Subcutaneous abdominal adipose tissue (tissue), 5 donors: Measurements from ENCODE around the gene SUGP1.
"Not testable (repeated sequence)": the region's sequence is repeated elsewhere in the genome, so short reads cannot be mapped to it uniquely, and the experiment has no call there.

ENCODE experiments used
- H3K27ac ChIP-seq: one replicate; pipeline ENCODE4 v1.7.0; 2013; ENCODE audit warnings: low read depth, mild to moderate bottlenecking, inconsistent platforms, low read length, moderate library complexity
- H3K27me3 ChIP-seq, 5 donors: one replicate each; pipeline ENCODE4 v1.7.0; 2013; ENCODE audit warnings: low read length in 5 of 5, inconsistent platforms in 1 of 5; ENCODE audit not compliant: control insufficient read depth in 5 of 5, insufficient read depth in 4 of 5
- H3K36me3 ChIP-seq, 5 donors: one replicate each; pipeline ENCODE4 v1.7.0; 2013; ENCODE audit warnings: low read length in 5 of 5; ENCODE audit not compliant: control insufficient read depth in 5 of 5, insufficient read depth in 5 of 5
- H3K4me1 ChIP-seq, 5 donors: one replicate each; pipeline ENCODE4 v1.7.0; 2013; ENCODE audit warnings: low read length in 5 of 5, mild to moderate bottlenecking in 3 of 5, moderate library complexity in 1 of 5; ENCODE audit not compliant: control insufficient read depth in 5 of 5, insufficient read depth in 5 of 5
- H3K4me3 ChIP-seq, 5 donors: one replicate each; pipeline ENCODE4 v1.7.0; 2013; ENCODE audit warnings: low read length in 5 of 5, low read depth in 1 of 5
- H3K9ac ChIP-seq, 5 donors: one replicate each; pipeline ENCODE4 v1.7.0; 2013; ENCODE audit warnings: low read length in 5 of 5, mild to moderate bottlenecking in 4 of 5, moderate library complexity in 3 of 5
- H3K9me3 ChIP-seq, 5 donors: one replicate each; pipeline ENCODE4 v1.7.0; 2013; ENCODE audit warnings: low read length in 5 of 5; ENCODE audit not compliant: control insufficient read depth in 5 of 5
- donor health status: healthy.
- donor health status: healthy.
- donor health status: healthy.
- donor health status: healthy.
- donor health status: healthy.

Gene SUGP1

DNA sequence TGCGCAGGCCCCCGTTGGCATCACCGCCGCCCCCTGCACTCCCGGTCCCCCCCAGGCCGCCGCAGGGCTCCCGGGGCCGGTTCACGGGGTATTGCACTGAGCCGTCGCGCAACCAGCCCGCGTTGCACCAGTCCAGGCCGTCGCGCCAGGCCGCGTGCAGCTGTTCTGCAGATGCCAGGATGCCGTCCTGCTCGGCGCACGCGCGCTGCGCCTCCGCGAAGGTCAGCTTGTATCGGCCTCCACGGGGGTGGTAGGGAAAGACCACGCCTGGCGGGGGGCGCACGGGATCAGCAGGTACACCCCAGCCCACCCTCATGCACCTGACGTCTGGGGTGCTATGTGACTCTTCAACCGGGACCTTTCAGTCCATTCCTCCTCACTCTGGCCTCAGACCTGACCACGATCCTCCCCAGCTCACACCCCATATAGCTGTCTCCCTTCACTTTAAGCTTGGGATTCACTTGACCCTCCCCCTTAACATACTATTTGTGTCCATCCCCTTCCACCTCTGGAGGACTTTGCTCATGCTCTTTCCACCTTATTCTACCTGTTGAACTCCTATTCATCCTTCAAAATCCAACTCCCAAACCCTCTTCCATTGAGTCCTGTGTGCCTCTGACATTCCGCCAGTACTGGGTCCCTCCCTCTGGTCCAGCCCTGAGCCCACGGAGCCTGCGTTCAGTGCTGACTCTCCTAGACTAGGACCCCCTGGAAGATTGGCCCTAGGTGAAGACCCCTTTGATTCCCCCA, 61.5 kb downstream of the SUGP1 start:
- no peak overlapping the region for H3K27ac ChIP-seq
- no peaks in the 10 kb centered on the region for H3K36me3 ChIP-seq
- H3K9ac ChIP-seq, result no peak overlapping the region
- peaks cover 0 to 8% (median 4%) of the 10 kb centered on the region in 5 donors for H3K9me3 ChIP-seq
- peaks cover 22 to 57% (median 39%) of the 10 kb centered on the region in 5 donors for H3K27me3 ChIP-seq
- H3K4me1 ChIP-seq, result peaks cover 0 to 7% (median 0%) of the 10 kb centered on the region in 5 donors
- H3K4me3 ChIP-seq, result no peak overlapping the region

DNA sequence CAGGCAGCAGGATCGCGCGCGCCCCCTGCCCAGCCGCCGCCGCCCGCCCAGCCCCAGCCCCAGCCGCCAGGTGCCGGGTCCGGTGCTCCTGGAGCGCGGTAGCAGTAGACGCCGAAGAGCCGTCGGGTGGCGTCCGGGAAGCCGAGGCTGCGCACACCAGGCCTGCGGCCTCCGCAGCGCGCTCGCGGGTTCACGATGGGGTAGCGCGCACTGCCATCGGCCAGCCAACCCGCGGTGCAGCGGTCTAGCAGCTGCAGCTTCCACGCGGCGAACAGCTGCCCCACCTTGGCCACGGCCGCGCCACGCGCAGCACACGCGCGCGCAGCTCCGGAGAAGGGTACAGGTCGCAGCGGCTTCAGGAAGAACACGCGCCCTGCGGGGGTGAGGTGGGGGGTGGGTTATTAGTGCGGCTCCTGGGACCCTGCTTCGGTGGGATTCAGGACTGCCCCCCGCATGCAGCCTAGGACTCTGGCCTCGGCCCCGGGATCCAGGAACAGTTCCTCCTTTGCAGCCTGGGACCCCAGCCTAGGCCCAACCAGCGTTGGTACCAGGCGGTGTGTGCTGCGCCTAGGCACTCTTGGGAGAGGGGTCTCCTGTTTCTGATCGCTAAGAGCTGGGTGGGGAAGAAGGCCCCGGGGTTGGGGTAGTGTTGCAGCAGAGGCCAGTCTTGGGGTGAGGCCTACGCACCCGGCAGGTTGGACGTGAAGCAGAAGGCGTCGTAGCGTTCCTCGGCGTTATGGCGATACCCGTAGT, 62.3 kb downstream of the SUGP1 start:
- Histone ChIP-seq H3K9me3 (peaks cover 0 to 8% (median 4%) of the 10 kb centered on the region in 5 donors), H3K4me3 (no peak overlapping the region), H3K27me3 (peaks cover 20 to 54% (median 36%) of the 10 kb centered on the region in 5 donors), H3K9ac (no peak overlapping the region), H3K4me1 (peaks cover 0 to 7% (median 0%) of the 10 kb centered on the region in 5 donors), H3K27ac (no peak overlapping the region), H3K36me3 (no peaks in the 10 kb centered on the region)

DNA sequence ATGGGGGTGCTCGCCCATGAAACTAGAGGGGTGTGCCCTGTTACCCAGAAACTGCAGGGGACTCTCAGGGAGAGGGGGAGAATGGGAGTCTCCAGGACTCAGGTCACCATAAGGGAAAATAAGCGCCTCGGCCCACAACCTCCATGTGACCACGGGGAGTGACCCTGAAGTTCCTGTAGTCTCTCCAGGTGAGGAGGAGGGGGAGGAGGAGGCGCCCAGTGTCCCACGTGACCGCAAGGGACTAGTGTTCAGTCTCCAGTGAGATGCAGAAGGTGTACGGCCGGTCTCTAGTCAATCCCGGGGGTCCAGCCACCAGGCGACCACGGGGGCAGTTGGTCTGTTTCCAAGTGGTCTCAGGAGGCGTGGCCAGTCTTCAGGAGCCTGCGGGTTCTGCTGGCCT, 63.2 kb downstream of the SUGP1 start:
- Histone ChIP-seq H3K27me3 (peaks cover 19 to 45% (median 28%) of the 10 kb centered on the region in 5 donors), H3K36me3 (no peaks in the 10 kb centered on the region), H3K4me3 (no peak overlapping the region), H3K4me1 (peaks cover 0 to 7% (median 0%) of the 10 kb centered on the region in 5 donors), H3K27ac (no peak overlapping the region), H3K9ac (no peak overlapping the region), H3K9me3 (peaks cover 0 to 8% (median 4%) of the 10 kb centered on the region in 5 donors)

DNA sequence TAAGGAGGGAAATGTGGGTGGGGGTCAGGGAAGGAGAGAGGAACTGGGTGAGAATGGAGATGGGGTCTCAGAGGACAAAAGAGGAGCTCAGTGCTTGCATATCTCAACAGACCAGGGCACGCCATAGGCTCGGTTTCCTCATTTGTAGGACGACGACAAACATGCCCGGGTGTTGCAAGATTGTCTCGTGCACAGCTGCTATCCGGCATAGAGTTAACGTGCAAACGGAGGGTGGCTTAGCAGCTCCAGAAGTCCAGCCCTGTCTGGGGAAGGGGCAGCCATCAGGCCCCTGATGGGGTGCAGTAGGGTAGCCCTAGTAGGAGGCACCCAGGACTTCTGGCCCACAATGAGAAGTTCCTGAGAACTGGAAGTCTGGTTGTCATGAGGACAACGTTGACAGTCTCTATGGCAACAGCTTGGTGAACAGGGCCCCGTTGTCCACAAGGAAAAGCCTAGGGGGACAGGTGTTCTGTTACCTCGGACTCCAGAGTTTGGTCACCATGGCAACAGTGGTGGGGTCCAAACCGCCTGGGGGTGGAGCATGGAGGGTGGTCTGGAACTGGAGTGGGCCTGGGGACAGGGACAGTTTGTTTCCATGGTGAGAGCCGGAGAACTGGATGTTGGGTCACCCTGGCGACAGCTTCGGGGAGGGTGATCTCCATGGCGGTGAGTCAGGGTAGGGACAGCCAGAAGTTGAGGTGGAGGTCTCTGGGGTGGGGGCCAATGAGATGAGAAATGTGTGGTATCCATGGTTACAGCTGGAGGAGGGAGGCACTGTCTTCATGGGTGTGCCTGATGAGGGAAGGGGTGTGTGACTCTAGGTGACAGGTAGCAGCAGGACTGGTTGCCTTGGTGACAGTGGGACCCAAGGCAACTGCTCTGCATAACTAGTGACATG, 64.0 kb downstream of the SUGP1 start:
- H3K9ac ChIP-seq, result no peak overlapping the region
- peaks cover 15 to 42% (median 27%) of the 10 kb centered on the region in 5 donors for H3K27me3 ChIP-seq
- H3K36me3 ChIP-seq, result no peaks in the 10 kb centered on the region
- H3K9me3 ChIP-seq, result peaks cover 0 to 8% (median 4%) of the 10 kb centered on the region in 5 donors
- no peak overlapping the region for H3K27ac ChIP-seq
- no peak overlapping the region for H3K4me3 ChIP-seq
- peaks cover 0 to 5% (median 0%) of the 10 kb centered on the region in 5 donors for H3K4me1 ChIP-seq

DNA sequence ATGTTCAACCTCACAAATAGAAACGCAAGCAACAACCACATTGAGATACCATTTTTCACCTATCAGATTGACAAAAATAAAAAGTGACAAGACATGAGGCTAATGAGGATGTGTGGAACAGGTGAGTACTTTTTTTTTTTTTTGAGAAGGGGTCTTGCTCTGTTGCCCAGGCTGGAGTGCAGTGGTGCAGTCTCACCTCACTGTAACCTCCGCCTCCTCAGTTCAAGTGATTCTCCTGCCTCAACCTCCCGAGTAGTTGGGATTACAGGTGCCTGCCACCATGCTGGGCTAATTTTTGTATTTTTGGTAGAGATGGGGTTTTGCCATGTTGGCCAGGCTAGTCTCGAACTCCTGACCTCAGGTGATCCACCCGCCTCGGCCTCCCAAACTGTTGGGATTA, 66.9 kb downstream of the SUGP1 start:
- H3K27me3 ChIP-seq, result peaks cover 12 to 37% (median 18%) of the 10 kb centered on the region in 5 donors
- not testable (repeated sequence) for H3K36me3 ChIP-seq, H3K4me3 ChIP-seq, H3K4me1 ChIP-seq, H3K27ac ChIP-seq, H3K9me3 ChIP-seq, H3K9ac ChIP-seq

DNA sequence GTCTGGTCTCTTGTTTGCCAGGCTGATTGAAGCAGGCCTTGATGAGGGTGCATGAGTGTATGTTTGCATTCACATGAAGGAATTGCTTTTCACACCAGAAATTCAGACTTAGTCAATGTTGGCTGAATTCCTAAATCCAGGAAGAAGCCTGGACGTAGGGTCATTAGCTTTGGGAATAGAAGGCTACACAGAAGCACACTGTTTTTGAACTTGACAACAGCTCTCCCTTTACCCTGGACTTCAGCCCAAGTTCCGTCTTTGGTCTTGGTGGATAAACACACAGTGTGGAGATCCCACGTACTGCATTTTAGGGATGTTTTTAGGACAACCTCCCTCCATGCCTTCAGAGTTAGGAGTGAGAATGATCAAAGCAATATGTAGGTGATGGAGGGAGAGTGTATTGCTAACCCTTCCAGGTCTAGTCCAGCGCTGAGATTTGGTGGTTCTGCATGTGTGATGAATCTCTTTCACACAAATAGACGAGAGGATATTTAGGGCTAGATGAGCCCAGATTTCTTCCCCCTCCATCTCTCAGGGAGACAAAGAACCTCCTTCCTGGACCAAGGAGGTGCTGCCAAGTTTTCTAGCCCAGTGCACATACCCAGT, 70.0 kb downstream of the SUGP1 start:
- H3K4me1 ChIP-seq, result no peaks in the 10 kb centered on the region
- no peaks in the 10 kb centered on the region for H3K9me3 ChIP-seq
- no peak overlapping the region for H3K27ac ChIP-seq
- H3K4me3 ChIP-seq, result no peak overlapping the region
- H3K27me3 ChIP-seq, result peaks cover 3 to 21% (median 7%) of the 10 kb centered on the region in 5 donors
- H3K36me3 ChIP-seq, result no peaks in the 10 kb centered on the region
- no peak overlapping the region for H3K9ac ChIP-seq

DNA sequence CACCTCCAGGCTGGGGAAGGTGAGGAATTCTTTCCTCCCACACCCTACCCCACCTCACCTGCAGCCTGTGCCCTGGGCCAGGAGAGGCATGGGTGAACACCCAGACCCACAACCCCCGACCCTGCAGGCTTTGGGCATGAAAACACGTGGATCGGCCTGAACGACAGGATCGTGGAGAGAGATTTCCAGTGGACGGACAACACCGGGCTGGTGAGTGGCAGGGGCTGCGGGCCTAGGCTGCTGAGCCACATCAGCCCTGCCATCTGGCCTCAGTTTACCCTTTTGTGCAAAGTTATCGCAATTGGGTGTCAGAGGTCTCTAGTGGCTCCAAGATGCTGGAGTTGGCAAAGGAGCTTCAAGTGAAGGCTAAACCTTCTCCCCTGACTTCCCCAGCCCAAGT, 79.8 kb downstream of the SUGP1 start:
- Histone ChIP-seq H3K4me1 (no peaks in the 10 kb centered on the region), H3K36me3 (no peaks in the 10 kb centered on the region), H3K9ac (no peak overlapping the region)

DNA sequence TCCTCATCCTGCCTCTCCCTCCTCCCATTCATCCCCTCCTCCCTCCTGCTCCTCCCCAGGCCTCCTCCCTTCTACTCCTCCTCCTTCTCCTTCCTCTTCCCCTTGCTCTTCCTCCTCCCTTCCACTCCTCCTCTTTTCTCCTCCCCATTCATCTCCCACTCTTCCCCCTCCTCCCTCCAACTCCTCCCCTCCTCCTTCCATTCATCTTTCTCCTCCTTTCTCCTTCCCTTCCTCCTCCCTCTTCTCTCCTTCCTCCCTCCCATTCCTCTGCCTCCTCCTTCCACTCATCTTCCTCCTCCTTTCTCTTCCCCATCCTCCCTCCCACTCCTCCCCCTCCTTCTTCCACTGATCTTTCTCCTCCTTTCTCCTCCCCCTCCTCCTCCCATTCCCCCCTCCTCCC, 80.6 kb downstream of the SUGP1 start:
- Histone ChIP-seq H3K9ac (no peak overlapping the region), H3K27ac (no peak overlapping the region), H3K4me3 (no peak overlapping the region), H3K36me3 (no peaks in the 10 kb centered on the region), H3K9me3 (peaks cover 3 to 11% (median 4%) of the 10 kb centered on the region in 5 donors), H3K4me1 (no peaks in the 10 kb centered on the region), H3K27me3 (peaks cover 0 to 6% (median 3%) of the 10 kb centered on the region in 5 donors)

More for the DNA sequence above, 79.8 kb downstream of the SUGP1 start:
- Histone ChIP-seq H3K9me3 (peaks cover 0 to 7% (median 0%) of the 10 kb centered on the region in 5 donors), H3K4me3 (no peak overlapping the region), H3K27me3 (peaks cover 0 to 6% (median 3%) of the 10 kb centered on the region in 5 donors), H3K27ac (no peak overlapping the region)

DNA sequence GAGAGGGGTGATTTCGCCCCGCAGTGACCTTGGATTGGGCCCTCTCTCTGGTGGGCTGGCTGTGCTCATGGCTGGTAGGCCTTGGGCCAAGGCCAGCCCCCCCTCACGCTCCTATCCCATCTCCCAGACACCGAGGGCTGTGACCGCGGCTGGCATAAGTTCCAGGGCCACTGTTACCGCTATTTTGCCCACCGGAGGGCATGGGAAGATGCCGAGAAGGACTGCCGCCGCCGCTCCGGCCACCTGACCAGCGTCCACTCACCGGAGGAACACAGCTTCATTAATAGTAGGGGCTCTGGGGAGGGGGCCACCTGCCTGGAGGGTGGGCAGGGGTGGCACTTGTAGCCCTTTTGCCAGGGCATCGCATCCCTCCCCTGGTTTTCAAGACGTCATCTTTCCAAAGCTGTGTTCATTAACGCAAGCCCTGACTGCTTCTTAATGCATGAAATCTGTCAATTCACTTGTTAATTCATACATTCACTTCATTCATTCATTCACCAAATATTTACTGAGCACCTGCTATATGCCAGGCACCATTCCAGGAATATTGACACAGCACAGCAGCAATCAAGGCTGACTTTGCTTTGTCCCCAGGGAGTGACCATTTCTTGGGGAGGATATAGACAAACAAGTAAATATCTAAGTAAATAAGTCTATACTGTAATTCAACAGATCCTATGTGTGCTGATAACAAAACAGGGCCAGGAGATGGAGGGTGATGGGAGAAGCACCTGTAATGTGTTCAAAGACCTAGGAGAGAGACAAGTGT, 82.0 kb downstream of the SUGP1 start:
- H3K9ac ChIP-seq, result no peak overlapping the region
- no peak overlapping the region for H3K27ac ChIP-seq
- H3K4me1 ChIP-seq, result no peaks in the 10 kb centered on the region
- peaks cover 13 to 24% (median 18%) of the 10 kb centered on the region in 5 donors for H3K9me3 ChIP-seq
- peaks cover 0 to 6% (median 3%) of the 10 kb centered on the region in 5 donors for H3K27me3 ChIP-seq
- no peak overlapping the region for H3K4me3 ChIP-seq
- no peaks in the 10 kb centered on the region for H3K36me3 ChIP-seq
